Endothelial cell (in vitro differentiated cells): ENCODE measurements around the gene MRNIP. TPM values are rescaled to one million over a fixed set of nuclear protein-coding genes. Genes with fewer than 3 reads are reported as not detected.

Experiments used
- DNase-seq: peaks from one replicate; pipeline ENCODE4 v3.0.0; 2021; ENCODE audit warnings: low spot score
- H3K27ac Mint-ChIP-seq: one replicate; pipeline ENCODE4 v1.8.0; 2021; ENCODE audit warnings: mixed read lengths, inconsistent platforms; ENCODE audit not compliant: unreplicated experiment
- H3K27me3 Mint-ChIP-seq: one replicate; pipeline ENCODE4 v1.8.0; 2021; ENCODE audit warnings: mild to moderate bottlenecking, moderate library complexity, mixed read lengths, inconsistent platforms; ENCODE audit not compliant: unreplicated experiment
- H3K36me3 Mint-ChIP-seq: one replicate; pipeline ENCODE4 v1.8.0; 2021; ENCODE audit warnings: mild to moderate bottlenecking, low read depth, mixed read lengths, inconsistent platforms; ENCODE audit not compliant: unreplicated experiment
- H3K4me1 Mint-ChIP-seq: one replicate; pipeline ENCODE4 v1.8.0; 2021; ENCODE audit warnings: mild to moderate bottlenecking, mixed read lengths, inconsistent platforms; ENCODE audit not compliant: unreplicated experiment
- H3K4me3 Mint-ChIP-seq: one replicate; pipeline ENCODE4 v1.8.0; 2021; ENCODE audit warnings: mild to moderate bottlenecking, mixed read lengths, inconsistent platforms; ENCODE audit not compliant: unreplicated experiment
- H3K9me3 Mint-ChIP-seq: one replicate; pipeline ENCODE4 v1.8.0; 2021; ENCODE audit warnings: mixed read lengths, inconsistent platforms; ENCODE audit not compliant: unreplicated experiment
- CTCF ChIP-seq: fragments of 200-600 bp; sonication (generic); IDR thresholded peaks from one replicate; pipeline ENCODE4 v1.5.0; 2021; ENCODE audit warnings: antibody characterized with exemption; ENCODE audit not compliant: unreplicated experiment
- total RNA-seq: library from RNA; stranded (reverse); fragmentation: NEBNext Ultra II Directional; extraction: Animal tissue kit (Norgen Biotek cat#: 25700); gene quantifications from one replicate; pipeline ENCODE4 v1.2.1, GENCODE V29; 2021; ENCODE audit not compliant: unreplicated experiment

Gene MRNIP
- total RNA-seq, 1 donor from 2014 or later: 38.5 TPM

- Mint-ChIP-seq H3K36me3 (peaks cover 21% of the 10 kb centered on the region), H3K27me3 (peaks cover 17% of the 10 kb centered on the region), H3K9me3 (no peaks in the 10 kb centered on the region), H3K4me3 (no peak overlapping the region), H3K4me1 (peaks cover 7% of the 10 kb centered on the region), H3K27ac (no peak overlapping the region)
- DNase-seq: no peak
- no peak for TF ChIP-seq CTCF
Measured at GRCh38 chr5:179795049-179795862, 63.4 kb downstream of the MRNIP start.

- H3K9me3 Mint-ChIP-seq: no peaks in the 10 kb centered on the region
Measured at GRCh38 chr5:179794575-179794974, 64.0 kb downstream of the MRNIP start.

GRCh38 chr5:179794171-179794570 is 64.4 kb downstream of the MRNIP start:
- H3K27ac Mint-ChIP-seq: no peak overlapping the region
- no peaks in the 10 kb centered on the region for H3K9me3 Mint-ChIP-seq
- DNase-seq: no peak
- H3K36me3 Mint-ChIP-seq: peaks cover 14% of the 10 kb centered on the region
- peaks cover 14% of the 10 kb centered on the region for H3K27me3 Mint-ChIP-seq
- H3K4me3 Mint-ChIP-seq: no peak overlapping the region
- no peak for TF ChIP-seq CTCF
- peaks cover 4% of the 10 kb centered on the region for H3K4me1 Mint-ChIP-seq

More at GRCh38 chr5:179794575-179794974, 64.0 kb downstream of the MRNIP start:
- no peak for DNase-seq
- Mint-ChIP-seq H3K4me3 (no peak overlapping the region), H3K4me1 (peaks cover 7% of the 10 kb centered on the region), H3K36me3 (peaks cover 18% of the 10 kb centered on the region), H3K27ac (no peak overlapping the region), H3K27me3 (peaks cover 17% of the 10 kb centered on the region)
- TF ChIP-seq CTCF: no peak

- no peak for DNase-seq
- no peaks in the 10 kb centered on the region for H3K9me3 Mint-ChIP-seq
- TF ChIP-seq CTCF: no peak
- peaks cover 10% of the 10 kb centered on the region for H3K36me3 Mint-ChIP-seq
- H3K4me3 Mint-ChIP-seq: no peak within 1 kb of the TSS
- H3K27ac Mint-ChIP-seq: peak within 1 kb of the TSS; percentile 67
- peaks cover 4% of the 10 kb centered on the region for H3K4me1 Mint-ChIP-seq
- peaks cover 13% of the 10 kb centered on the region for H3K27me3 Mint-ChIP-seq
Measured at GRCh38 chr5:179793468-179794139, 65.0 kb downstream of the MRNIP start, which contains the start of gene LTC4S. TSS of gene LTC4S (plus strand) at chr5:179793986. CDS start at chr5:179794081, 95 bp downstream.
